ENCODE data around the gene SP7.

GRCh38 chr12:53346491-53346890 lies 10.3 kb upstream of the SP7 start:
- TF ChIP-seq CTCF (IDR thresholded peaks at IDR 0.05 in 8 of 11, conservative IDR thresholded peaks at IDR 0.05 in 3 of 11) (no peak), POLR2A (IDR thresholded peaks at IDR 0.05) (no peak), POLR2AphosphoS5 (IDR thresholded peaks at IDR 0.05) (no peak)
